Stimulated activated CD8-positive, alpha-beta memory T cell treated with anti-CD3 and anti-CD28 coated beads, Interleukin-15, amount 100 ng/mL, for 48 hours (primary cell): ENCODE measurements around the gene IL16.

Experiments
- DNase-seq, 2 donors: peaks; one replicate each; pipeline ENCODE4 v3.0.0-alpha.2; 2020; ENCODE audit warnings: low read depth in 2 of 2

The IL16 gene

DNA sequence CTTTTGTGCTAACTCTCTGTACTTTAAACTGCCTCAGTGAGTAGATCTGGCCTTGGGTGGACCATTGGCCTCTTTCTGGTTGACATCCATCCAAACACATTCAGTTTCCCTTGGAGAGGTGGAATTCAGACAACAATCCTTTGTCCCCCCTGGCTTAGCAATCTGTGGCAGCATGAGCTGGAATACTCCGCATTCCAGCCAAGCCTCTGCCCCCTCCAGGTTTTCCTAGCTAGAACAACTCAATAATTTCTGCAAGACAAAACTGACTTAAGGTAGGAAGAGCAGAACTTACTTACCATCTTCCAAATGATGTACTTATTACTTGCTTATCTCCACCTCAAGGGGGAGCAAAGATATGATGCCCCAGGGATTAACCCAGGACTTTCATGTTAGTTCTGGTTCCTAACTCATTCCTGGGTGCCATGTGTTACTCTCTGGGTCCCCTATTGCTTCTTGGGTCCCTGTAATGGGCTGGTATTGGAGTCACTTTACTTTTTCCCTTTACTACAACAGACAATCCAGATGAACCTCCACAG, 21.8 kb upstream of the IL16 start:
- DNase-seq, result no peak

DNA sequence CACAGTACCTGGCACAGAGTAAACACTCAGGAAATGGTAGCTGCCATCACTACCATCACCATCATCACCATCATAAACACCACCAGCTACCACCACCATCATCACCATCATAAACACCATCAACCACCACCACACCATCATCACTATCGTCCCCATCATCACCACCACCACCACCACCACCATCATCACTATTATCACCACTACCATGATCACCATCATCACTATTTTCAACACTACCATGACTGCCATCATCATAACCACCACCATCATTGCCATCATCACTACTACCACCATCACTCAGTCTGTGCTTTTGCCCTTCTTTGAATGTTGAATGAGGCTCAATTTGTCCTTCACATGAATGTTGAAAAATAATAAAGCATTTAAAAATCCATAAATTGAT, 21.2 kb upstream of the IL16 start:
- no peak for DNase-seq

DNA sequence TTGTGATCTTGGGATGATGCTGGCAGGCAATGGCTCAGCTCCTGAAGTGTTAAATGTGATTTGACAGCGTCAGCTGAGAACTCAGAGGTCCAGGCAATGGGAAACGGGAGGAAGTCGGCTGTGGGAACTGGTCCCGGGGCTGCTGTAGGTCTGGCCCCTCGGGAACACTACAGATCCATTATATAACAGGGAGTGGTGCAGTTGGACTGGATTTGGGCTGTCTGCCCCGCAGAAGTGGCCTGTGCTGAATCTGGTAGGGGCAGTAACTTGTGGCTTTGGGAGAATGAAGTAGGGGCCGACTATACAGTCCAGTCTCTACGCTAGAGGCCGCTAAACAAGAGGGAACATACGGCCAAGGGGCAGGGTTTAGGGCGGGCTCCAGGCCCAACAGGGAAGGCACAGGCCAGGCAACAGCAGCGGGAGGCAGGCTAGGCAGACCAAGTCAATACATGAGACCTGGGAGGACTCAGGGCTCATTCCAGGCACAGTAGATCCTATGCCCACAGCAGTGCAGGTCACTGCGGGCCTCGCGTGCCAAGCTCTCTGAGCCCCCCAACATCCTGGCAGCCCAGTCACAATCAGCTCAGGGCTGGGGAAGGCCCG, 20.3 kb upstream of the IL16 start:
- no peak for DNase-seq

DNA sequence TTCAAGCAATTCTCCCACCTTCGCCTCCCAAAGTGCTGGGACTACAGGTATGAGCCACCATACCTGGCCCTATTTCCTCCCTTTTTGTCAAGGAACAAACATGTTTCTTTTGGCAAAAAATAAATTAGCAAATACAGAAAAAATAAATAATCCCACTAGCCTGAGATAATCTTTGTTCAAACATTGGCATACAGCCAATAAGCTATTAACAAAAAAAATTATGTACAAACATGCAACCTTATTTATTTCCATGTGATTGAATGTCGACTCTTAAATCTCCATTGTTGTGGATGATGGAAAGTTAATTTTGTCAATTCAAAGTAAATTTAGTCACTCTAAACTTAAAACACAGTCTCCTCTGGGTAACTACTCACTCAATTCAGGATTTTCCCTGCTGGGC, 18.3 kb upstream of the IL16 start:
- DNase-seq, result no peak

DNA sequence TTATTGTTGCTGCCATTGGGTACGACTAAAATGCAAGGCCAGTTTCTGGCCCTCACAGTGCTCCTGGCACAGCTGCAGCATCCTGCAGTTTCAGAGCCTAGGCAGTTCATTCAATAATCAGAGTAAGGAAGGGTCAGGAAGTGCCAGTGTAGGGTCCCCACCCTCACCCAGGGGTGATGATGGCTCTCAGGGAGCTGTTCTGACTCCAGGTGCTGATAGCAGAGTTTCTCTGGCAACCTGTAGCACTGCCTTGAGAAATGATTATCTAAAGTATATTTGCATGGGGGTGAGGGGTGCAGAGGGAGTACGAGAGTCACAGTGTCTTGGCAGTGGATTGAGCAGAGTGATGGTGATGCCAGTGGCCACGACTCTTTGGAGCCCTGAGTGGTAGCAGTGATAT, 15.5 kb upstream of the IL16 start:
- no peak for DNase-seq

DNA sequence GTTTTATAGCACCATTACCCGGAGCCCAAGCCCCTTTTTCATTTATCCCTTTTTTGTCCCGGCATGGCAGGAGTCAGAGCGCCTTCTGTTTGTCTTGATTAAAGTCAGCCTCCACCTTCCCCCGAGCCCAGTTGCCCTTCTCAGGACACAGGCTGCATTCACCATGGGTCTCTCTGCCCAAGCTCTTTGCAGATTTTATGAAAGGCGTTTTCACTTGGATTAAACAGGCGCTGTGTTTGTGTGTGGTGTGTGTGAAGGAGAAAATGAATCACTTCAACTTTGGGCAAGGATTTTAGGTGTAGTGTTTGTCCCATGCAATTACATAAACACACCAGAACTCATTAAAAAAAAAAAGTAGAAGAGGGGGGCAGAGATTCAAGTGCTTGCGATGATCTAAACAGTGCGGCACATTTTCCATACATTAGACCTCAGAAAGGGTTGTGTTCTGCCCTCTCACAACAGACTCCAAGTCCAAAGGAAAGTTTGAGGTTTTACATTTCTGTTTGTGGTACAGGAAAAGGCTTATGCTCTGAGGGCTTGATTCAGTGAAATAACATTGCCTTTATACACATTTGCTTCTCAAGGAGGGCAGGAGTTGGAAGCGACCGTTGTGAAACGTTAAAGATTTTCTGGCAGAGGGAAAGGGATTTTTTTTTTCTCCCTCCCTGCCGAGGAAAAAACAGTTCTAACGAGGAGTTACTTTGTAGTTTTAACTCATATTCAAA, 14.5 kb upstream of the IL16 start:
- no peak for DNase-seq

DNA sequence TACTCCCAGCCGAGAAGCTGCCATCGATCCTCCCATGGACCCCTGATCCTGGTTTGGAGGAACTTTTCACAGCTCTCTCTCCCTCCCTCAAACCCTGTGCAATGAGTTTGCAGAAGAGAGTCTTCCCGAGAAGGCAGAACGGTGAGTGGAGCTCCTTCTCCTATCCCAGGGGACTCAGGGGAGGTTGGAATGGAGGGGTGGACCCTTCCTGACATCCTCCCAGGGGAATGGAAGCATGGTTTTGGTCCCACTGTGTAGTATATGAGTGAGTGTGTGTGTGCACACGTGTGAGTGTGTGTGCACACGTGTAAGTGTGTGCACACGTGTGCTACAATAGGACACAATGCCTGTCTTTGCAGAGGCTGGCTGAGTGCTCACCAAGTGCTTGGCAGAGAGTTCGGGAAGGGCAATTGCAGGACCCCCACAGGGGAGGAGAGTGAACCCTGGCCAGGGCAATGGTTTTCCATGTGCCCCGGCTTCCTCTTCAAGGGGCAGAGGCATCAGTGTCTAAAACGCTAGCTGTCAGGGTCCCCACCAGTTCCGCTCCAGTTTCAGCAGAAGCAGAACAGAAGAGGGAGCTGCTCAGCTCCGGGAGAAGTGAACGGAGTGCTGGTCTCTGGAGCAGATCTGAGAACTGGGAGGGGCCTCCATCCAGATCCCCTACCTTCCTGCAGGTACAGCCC, 13.8 kb upstream of the IL16 start:
- no peak for DNase-seq

DNA sequence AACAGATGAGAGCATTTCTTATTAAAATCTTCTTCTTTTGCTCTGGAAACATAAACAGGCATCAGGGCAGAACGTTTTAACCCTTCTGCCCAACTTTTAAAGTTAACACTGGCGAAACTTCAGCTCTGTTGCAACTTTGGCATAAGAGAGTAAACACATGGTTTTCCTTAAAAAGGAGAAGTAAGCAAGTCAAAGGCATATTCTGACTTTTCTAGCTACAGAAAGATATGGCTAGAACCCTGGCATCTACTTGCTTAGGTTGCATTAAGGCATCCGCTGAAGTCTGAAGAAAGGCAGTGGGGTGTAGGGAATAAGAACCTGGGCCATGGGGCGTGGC, 13.3 kb upstream of the IL16 start:
- DNase-seq, result no peak

DNA sequence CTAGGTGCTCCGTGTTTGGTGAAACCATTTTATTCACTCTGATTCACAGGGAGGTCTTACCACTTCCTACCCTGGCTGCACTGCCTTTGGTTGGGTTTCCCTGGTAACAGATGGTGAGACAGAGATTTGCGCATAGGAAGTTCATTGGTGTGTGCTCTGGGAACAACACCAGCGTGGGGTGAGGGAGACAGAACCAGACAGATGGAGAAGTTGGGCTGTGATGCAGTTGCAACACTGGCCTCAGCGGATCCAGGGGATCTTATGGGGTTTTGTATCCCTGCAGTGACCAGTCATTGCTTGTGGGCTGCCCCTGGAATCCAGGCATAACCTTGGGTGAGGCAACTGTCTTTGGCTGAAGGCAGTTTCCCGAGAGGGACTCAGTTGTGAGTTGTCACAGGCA, 12.5 kb upstream of the IL16 start:
- DNase-seq, result no peak

DNA sequence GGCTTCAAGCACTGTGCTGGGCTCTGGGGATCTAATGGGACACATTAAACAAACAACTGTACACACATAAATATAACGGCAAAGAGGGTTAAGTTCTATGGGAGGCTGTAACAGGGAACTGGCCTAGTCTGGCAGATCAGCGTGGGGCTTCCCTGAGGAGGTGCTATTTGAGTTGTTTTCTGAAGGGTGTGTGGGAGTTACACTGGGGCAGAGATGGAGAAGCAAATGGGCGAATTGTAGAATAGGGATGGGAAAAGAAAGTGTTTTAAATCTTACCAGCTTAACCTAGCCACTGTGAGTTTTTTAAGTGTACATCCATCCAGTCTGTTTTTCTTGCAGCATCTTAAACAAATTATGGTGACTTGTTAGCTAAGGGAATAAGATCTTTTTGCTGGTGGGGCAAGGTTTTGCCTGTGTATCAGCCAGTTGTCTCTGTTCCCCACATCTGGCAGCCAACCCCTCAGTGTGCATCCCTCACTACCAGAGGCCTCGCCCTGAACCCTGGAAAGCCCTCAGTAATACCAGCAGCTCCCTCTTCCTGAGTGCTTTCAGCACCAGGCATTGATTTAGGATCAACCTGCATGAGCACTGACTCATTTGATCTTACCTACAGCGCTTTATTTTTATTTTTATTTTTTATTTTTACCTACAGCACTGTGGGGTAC, 10.9 kb upstream of the IL16 start:
- DNase-seq, result no peak

DNA sequence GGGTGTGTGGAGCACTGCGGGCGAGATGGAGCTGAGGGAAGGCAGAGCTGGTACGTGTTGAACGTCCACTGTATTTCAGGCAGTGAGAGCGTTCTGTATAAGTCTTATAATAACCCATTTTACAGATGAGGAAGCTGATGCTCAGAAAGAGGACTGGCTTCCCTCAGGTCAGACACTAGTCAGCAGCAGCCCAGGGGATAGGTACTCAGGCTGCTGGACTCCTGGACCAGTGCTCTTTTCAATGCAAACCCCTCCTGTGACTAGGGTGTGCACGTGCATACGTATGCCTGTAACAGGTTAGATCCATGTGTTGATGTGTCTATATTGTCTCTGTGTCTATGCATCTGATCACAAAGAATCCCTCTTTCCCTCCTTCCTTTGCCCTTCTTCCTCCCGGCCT, 8.3 kb upstream of the IL16 start:
- DNase-seq, result no peak

DNA sequence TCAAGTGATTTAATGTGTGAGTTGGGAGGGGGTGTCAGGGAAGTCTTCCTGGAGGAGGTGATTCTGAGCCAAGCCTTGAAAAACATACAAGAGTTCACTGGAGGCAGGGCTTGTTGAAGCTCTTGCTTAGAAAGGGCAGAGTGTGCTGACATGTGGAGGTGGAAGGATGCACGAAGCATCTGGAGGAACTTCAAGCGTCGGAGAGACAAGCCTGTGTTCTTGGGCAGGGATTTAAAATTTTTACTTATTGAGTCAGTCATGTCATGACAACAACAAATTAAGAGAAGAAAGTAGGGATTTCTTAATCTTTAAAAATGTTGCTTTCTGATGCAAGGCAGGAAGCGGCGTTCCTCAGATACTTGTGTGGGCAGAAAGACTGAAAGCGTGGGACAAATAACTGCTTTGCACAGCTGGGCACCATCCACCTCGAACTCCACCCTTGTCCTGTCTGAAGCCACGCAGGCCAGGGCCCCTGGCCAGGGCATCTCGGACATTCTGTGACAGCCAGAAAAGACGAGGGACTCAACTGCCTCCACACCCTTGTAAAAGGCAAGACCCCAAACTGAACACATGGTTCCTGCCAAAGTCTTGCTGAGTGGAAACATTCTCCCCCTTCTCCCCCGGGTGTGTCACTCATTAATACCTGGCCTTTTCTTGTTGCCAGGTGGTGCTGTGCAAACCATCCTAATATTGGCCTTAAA, 6.9 kb upstream of the IL16 start:
- DNase-seq, result no peak

DNA sequence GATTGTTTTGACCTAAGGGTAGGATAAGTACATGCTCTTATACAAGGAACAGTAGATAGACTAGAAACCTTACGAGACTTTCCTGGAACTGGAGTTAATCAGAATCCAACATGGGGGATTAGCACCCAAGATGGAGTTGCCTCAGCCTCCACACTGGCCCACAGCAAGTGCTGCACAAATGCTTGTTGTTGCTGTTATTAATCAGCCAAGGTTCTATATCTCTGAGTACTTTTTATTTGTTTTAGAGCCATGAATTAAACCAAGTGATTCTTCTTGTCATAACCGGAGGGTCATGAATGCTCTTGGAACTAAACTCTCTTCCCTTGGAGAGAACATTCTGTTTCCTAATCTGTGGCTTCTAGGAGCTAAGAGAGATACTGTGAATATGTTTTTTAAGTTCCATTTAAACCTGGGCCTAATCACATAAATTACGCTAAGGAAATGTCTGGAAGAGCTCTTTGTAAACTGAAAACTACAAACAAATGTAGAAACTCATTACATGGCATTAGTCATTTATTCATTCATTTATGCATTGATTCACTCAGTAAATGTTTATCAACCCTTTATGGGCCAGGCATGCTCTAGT, 5.7 kb upstream of the IL16 start:
- no peak for DNase-seq

DNA sequence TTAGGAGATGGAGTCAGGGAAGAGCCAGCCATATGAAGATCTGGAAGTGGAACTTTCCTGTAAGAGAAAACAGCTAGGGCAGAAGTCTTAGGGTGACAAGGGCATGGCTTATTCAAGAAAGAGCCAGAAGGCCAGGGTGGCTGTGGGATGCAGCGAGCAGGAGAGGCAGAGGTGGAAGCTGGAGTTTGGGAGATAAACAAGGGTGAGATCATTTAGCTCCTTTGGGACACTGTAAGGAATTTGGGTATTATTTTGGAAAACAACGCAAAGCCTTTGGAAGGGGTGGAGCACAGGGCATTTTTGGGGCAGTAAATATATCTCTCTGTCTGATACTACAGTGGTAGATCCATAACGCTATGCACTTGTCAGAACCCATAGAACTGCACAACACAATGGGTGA, 5.0 kb upstream of the IL16 start:
- DNase-seq, result no peak

DNA sequence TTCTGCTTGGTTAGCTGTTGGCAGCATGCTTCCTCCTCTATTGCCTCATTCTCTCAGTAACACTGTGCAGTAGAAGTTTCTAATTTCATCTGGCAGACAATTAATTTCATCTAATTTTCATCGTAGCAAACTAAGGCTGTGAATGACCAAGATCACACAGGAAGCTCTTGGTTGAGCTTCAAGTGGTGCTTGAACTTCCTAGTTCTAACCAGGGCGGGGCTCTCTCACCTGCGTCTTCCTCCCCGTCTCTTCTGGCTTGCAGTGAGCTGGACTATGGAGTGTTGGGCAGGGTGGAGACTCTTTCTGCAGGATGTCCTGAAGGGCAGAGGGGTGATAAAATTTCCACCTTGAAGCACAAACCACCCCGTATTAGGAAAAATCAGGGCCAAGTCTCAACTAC, 2.0 kb upstream of the IL16 start:
- no peak for DNase-seq

DNA sequence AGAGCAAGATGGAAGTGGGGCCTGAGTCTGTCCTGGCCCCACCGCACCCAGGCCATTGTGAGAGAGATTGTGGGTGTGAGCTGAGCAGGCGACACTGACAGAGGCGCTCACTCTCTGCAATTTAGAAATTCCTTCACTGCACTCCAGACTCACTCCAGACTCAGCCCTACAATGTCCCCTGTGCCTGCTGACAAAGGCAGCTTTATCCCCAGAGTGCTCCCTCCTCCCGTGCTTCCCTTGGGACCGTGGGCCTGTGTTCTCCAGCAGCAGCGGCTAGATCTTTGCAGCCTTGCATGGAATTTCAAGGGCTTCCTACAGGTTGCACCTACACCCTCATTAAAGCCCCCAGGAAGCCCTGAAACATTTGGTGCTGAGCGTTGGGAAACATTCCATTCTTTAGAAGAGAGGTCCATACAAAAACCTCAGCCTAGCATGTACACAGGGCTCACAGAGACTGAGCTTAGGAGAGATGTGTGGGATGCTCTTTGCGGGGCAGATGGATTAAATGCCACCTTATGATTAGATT, 1.3 kb upstream of the IL16 start:
- no peak for DNase-seq

DNA sequence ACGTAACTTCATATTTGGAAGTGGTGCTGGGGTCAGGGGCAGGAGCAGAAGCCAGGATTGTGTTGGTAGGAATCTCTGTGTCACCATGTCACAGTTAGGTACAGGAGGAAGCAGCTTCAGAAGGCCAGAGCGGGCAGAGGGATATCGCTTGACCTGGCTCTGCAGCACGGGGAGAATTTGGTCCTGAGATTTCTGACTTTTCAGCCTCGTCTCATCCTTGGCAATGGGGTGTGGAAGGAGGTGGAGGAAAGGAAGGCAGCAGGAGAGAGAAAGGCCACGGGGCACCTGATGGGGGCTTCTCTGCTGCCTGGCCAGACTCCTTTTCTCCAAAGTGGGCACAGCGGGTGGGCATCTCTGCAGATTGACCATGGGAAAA, 564 bp downstream of the IL16 start:
- DNase-seq, result no peak

DNA sequence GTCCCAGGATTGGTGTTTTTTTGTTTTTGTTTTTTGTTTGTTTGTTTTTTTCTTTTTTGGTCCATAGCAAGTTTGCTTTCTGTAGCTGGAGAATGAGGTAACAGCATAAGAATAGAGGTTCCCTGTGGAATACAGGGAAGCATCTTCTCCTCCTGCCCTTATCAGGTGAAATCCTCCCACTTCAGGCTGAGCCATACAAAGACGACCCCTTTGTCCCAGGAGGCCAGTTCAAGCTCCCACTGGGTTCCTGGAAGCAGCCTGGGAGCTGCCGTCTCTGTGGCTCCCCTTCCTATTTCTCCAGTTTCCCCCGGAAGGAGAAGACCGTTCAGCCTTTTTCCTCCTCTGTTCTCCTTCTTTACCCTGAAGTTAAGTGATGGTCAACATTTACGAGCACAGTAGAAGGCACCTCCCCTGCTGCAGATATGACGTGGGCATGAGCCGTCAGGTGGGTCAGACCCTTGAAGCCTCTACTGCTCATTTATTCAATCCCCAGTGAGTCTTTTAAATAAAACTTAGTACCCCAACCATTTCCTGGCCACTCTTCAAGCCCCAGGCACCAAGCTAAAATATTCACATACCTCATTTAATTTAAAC, 1.1 kb downstream of the IL16 start:
- no peak for DNase-seq

DNA sequence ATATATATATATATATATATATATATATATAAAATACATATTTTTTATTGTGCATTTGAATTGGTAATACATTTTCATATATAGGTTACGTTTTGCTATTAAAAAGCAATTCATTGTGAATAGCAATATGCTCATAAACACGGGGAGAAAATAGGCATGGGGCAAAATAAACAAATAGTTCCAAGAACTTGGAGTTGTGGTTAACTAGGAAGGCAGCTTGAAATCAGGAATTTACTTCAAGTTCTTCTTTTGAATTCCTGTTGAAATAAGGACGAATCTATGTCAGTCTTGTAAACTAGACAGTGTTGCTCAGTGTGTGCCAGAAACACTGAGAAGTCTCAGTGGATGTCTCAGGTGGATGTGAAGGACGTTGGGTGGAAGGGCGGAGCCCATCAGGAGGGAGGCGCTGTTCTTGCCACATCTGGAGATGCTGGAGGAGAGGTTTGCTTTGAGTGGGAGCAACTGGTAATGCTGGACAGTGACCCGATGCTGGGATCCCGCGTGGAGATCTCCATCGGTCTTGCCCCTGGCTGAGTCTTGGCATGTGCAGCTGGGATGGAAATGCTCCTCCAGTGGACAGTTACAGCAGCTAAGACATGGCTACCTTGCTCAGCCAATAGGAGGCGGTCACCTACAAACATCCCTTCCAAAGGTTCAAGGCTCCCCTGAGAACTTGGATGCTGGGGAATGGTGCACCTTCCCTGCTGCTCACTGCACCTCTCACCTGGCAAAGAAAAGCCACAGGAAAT, 2.5 kb downstream of the IL16 start:
- DNase-seq, result no peak

DNA sequence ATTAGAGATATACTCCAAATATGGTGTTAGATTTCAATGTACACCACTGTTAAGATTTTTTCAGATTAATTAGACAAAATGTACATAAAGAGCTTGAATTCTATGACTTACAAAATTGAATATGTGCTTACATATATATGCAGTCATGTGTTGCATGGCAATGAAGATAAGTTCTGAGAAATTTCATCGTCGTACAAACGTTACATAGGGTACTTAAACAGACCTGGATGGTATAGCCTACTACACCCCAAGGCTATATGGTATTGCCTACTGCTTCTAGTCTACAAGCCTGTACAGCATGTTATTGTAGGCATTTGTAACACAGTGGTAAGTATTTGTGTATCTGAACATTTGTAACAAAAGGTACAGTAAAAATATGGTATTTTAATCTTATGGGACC, 9.3 kb downstream of the IL16 start:
- DNase-seq, result no peak
